Transverse colon (tissue), 3 donors: ENCODE measurements around the gene MBD3L3.

ENCODE experiments used
- CTCF ChIP-seq, 5 experiments: fragments of 200-600 bp in 3 of 5; fragments of 450-650 bp in 2 of 5; sonication (generic) in 3 of 5; IDR thresholded peaks; 1 replicate in 2 of 5; 2 replicates in 3 of 5; pipeline ENCODE4 v1.5.1; 2016 to 2017; ENCODE audit warnings: antibody characterized with exemption in 5 of 5, inconsistent platforms in 3 of 5, mild to moderate bottlenecking in 2 of 5, moderate library complexity in 1 of 5
- POLR2A ChIP-seq: fragments of 450-650 bp; IDR thresholded peaks from one replicate; pipeline ENCODE4 v1.6.1; 2016; ENCODE audit warnings: antibody characterized with exemption, mild to moderate bottlenecking, moderate library complexity

DNA sequence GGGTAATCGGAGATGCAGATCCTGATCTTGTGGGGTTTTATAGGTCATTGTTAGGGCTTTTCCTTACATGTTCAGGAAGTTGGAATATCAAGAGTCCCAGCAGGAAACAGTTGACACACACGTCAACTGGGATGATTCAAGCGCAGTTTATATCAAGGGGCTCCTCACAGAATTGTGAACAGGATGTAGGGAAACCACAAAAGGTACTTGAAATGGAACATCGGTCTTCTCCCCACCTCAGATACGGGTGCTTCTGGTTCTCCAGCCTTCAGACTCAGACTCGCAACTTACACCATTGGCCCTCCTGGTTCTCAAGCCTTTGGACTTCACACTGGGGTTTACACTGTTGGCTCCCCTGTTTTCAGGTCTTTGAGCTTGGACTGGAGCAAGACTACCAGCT lies 30.5 kb upstream of the MBD3L3 start:
- TF ChIP-seq CTCF (IDR thresholded peaks at IDR 0.05) = no peak
- no peak for TF ChIP-seq POLR2A
